ENCODE measurements around the gene TNFRSF19.
A peak's percentile ranks its signal among the peaks of the same experiment; 100 is the strongest.

The TNFRSF19 gene

DNA sequence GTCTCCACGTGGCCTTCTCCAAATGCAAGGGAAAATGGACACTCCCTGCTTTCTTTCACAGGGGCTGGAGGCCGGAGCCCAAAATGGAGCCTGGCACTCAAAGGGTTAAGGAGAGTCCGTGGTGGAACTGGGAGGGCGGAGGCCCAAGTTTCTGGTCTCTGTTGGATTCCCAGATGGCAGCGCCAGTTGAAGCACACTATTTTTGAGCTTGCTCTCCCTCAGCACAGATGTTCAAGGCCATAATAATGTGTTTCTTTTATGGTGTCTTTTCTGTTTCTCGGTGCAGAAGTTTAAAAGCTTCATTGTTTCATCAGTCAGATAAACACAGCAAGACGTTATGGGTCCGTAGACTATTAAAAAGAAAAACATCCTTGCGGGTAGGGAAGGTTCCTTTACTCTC lies 67.6 kb downstream of the TNFRSF19 start:
- TF ChIP-seq, protein P1, sequence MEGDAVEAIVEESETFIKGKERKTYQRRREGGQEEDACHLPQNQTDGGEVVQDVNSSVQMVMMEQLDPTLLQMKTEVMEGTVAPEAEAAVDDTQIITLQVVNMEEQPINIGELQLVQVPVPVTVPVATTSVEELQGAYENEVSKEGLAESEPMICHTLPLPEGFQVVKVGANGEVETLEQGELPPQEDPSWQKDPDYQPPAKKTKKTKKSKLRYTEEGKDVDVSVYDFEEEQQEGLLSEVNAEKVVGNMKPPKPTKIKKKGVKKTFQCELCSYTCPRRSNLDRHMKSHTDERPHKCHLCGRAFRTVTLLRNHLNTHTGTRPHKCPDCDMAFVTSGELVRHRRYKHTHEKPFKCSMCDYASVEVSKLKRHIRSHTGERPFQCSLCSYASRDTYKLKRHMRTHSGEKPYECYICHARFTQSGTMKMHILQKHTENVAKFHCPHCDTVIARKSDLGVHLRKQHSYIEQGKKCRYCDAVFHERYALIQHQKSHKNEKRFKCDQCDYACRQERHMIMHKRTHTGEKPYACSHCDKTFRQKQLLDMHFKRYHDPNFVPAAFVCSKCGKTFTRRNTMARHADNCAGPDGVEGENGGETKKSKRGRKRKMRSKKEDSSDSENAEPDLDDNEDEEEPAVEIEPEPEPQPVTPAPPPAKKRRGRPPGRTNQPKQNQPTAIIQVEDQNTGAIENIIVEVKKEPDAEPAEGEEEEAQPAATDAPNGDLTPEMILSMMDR (IDR thresholded peaks at IDR 0.05; ENCODE audit: insufficient read depth, low read depth, low read length, missing control alignments) = no peak
- no peak overlapping the region for H3K4me3 ChIP-seq (ENCODE audit: low read length)

DNA sequence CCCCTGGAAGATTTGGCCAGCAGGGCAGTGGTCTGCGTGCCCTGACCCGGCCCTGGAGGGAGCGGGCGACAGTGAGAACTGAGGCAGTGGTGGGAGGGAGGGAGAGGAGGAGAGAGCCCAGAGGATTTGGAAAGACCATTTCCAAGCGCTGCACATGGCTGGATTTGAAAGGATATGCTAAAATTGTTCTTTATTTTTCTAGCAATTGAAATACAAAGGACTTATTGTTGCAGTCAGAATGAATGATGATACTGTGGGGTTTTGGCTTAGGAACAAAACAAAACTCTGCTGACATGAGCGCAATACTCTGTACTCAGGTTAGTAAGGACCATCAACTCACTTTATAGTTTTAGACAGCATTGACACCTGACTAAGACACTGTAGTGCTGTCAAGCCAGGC lies 69.5 kb downstream of the TNFRSF19 start:
- H3K4me3 ChIP-seq (ENCODE audit: low read length) = no peak overlapping the region
- no peak for DNase-seq (ENCODE audit: low read depth)
- TF ChIP-seq, protein P1 (IDR thresholded peaks at IDR 0.05; ENCODE audit: insufficient read depth, low read depth, low read length, missing control alignments) = no peak

More for the DNA sequence above, 67.6 kb downstream of the TNFRSF19 start:
- DNase-seq (ENCODE audit: low read depth) = no peak

DNA sequence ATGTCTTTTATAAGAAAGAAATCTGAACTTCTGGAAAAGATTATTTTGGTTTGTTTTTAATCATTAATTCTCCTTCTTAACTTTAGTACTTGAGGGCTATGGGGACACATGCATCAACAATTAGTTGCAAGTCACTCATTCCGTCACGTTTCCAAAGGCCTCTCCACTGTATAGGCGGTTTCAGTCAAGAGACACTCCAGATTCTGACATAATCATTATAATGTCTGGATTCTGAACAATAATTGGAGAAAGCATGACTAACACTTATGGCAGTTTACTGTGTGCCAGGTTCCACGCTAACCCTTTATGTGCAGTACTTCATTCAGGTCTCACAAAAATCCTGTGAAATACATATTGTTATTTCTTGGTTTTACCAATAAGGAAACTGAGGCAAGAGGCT lies 71.9 kb downstream of the TNFRSF19 start:
- TF ChIP-seq, protein P1 (IDR thresholded peaks at IDR 0.05; ENCODE audit: insufficient read depth, low read depth, low read length, missing control alignments) = no peak
- H3K4me3 ChIP-seq (ENCODE audit: low read length) = no peak overlapping the region
- DNase-seq (ENCODE audit: low read depth) = peak; percentile 31

DNA sequence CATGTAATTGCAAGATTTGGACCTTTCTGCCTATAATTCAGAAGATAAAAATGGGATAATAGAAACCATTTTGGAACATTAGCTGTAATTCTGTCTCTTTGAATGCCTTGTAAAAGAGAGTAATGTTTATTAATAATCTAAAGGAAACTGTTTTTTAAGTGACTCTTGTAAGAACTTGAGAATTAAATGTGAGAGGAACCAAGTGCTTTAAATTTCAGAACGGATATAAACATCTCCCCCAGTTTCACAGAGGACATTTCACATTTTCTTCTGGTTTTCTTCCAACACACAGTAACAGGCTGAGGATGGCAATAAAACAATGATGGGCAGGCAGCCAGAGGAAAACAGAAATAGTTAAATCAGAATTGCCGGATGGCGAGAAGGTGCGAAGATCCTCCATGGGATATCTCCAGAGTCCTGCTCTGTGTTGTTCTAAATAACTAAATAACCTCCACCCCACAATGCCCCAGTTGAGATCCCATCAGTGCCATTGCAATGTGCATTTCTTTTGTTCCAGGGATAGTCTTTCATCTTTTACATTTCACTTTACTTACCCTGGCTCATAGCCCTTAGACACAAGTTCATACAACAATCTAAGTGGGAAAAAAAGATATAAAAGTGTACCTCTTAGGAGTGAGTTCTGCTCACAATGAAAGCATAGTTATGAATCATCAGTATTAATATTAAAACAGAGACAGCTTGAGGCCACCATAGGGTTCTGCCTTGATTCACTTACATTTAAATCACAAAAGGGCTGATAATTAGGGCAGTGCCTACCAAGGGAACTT lies 73.3 kb downstream of the TNFRSF19 start:
- H3K4me3 ChIP-seq (ENCODE audit: low read length) = no peak overlapping the region
- DNase-seq (ENCODE audit: low read depth) = no peak
- TF ChIP-seq, protein P1 (IDR thresholded peaks at IDR 0.05; ENCODE audit: insufficient read depth, low read depth, low read length, missing control alignments) = no peak

DNA sequence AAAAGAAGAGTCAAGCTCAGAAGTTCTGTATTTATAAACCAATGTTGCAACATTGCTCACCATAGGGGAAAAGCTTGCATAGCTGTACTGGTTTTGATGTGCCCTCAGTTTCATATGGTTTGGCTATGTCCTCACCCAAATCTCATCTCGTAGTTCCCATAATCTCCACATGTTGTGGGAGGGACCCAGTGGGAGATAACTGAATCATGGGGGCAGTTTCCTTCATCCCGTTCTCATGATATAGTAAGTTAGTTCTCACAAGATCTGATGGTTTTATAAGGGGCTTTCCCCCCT lies 73.9 kb downstream of the TNFRSF19 start:
- no peak overlapping the region for H3K4me3 ChIP-seq (ENCODE audit: low read length)
- TF ChIP-seq, protein P1 (IDR thresholded peaks at IDR 0.05; ENCODE audit: insufficient read depth, low read depth, low read length, missing control alignments) = no peak
- DNase-seq (ENCODE audit: low read depth) = no peak

DNA sequence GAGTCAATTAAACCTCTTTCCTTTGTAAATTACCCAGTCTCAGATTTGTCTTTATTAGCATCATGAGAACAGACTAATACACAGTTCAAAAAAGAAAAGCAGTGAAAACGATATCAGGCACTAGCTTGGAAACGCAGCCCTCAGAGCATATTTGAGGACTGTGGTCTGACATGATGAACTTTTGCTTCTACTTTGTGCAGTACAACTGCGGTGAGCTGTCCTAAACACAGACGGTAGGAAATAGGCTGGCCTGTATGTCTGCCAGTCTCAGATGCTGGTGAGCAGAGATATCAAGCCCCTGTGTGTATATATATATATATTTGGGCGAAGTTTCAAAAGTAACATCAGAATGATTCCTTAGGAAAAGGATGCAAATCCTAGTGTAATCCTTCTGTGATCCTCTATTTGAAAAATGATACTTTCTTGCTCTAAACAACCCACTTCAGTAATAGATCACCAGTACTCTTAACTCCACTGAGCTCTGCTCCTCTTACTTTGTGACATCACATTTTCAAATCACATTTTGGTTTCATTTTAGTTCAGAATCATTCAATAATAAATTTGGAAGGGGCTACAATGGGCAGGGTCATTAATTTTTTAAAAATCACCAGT lies 74.4 kb downstream of the TNFRSF19 start:
- H3K4me3 ChIP-seq (ENCODE audit: low read length) = no peak overlapping the region
- TF ChIP-seq, protein P1 (IDR thresholded peaks at IDR 0.05; ENCODE audit: insufficient read depth, low read depth, low read length, missing control alignments) = no peak
- no peak for DNase-seq (ENCODE audit: low read depth)

DNA sequence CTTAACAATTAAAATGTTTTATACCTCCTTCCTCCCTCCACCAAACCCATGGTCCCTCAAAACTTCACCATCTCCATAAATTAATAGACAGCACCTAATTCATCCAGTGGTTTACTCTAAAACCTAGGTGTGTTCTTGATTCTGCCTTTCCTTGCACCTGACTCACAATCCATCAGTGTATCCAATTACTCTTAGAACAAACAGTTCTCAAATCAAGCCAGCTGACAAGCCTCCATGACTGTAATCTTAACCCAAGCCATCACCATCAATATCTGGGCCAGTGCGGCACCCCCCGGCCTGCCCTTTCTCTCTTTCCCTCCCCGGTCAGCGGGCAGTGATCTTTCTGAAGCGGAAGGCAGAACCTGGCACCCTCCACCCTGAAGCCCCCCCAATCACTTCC lies 75.6 kb downstream of the TNFRSF19 start:
- TF ChIP-seq, protein P1 (IDR thresholded peaks at IDR 0.05; ENCODE audit: insufficient read depth, low read depth, low read length, missing control alignments) = no peak
- H3K4me3 ChIP-seq (ENCODE audit: low read length) = no peak overlapping the region
- no peak for DNase-seq (ENCODE audit: low read depth)
